Measurements from ENCODE around the gene GMDS. TPM values are rescaled to one million over a fixed set of nuclear protein-coding genes. Genes with fewer than 3 reads are reported as not detected.

Gene GMDS
- polyA plus RNA-seq, 1 donor (not counting 4 experiments of a cell fraction or from before 2014, with no cell fraction given): 22.1 TPM

DNA sequence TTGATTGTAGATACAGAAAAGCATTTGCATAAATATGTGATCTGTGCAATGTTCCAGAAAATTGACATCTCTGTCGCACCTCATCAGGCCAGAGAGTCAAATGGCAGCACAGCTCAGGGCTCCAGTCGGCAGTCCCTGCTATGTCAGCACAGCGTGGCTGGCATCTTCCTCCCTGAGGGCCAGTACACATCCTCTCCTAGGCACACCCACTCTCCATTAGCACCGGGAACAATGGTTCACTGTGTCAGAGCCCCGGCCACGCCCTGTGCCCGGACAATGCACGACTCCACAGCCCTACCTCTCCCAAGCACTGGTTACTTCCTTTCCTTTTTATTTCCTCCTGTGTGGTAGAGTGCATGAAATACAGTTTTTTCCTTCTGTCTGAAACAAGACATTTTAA, 520.8 kb downstream of the GMDS start:
- H3K27ac ChIP-seq (ENCODE audit: control insufficient read depth, insufficient read depth, low read length): peak overlapping the region; percentile 54
- peak overlapping the region; percentile 35 for H3K4me2 ChIP-seq (ENCODE audit: control insufficient read depth, extremely low read depth, insufficient read depth, low read depth, low read length)
- no peak overlapping the region for H3K4me3 ChIP-seq (ENCODE audit: control insufficient read depth in 2 of 3, extremely low read depth in 1 of 3, insufficient read depth in 2 of 3, low read depth in 1 of 3, low read length in 3 of 3)
- no peaks in the 10 kb centered on the region for H3K27me3 ChIP-seq (ENCODE audit: control insufficient read depth, extremely low read depth, insufficient read depth, low read length)
- H3K36me3 ChIP-seq (ENCODE audit: control insufficient read depth in 2 of 2, extremely low read depth in 1 of 2, insufficient read depth in 2 of 2, low read length in 2 of 2): no peaks in the 10 kb centered on the region
- peak overlapping the region; percentile 83 for H2AFZ ChIP-seq (ENCODE audit: control insufficient read depth, low read length)
- H3K9me3 ChIP-seq (ENCODE audit: control insufficient read depth, low read depth, low read length): no peaks in the 10 kb centered on the region
- H4K20me1 ChIP-seq (ENCODE audit: control insufficient read depth, extremely low read depth, insufficient read depth, low read length): no peaks in the 10 kb centered on the region
- TF ChIP-seq, protein P1, sequence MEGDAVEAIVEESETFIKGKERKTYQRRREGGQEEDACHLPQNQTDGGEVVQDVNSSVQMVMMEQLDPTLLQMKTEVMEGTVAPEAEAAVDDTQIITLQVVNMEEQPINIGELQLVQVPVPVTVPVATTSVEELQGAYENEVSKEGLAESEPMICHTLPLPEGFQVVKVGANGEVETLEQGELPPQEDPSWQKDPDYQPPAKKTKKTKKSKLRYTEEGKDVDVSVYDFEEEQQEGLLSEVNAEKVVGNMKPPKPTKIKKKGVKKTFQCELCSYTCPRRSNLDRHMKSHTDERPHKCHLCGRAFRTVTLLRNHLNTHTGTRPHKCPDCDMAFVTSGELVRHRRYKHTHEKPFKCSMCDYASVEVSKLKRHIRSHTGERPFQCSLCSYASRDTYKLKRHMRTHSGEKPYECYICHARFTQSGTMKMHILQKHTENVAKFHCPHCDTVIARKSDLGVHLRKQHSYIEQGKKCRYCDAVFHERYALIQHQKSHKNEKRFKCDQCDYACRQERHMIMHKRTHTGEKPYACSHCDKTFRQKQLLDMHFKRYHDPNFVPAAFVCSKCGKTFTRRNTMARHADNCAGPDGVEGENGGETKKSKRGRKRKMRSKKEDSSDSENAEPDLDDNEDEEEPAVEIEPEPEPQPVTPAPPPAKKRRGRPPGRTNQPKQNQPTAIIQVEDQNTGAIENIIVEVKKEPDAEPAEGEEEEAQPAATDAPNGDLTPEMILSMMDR (optimal IDR thresholded peaks at IDR 0.05 in 1 of 3, IDR thresholded peaks at IDR 0.05 in 1 of 3, conservative IDR thresholded peaks at IDR 0.05 in 1 of 3; ENCODE audit: extremely low read depth in 1 of 3, insufficient read depth in 2 of 3, low read length in 3 of 3): no peak
- TF ChIP-seq EZH2 (IDR thresholded peaks at IDR 0.05; ENCODE audit: low read length): no peak
- no peaks in the 10 kb centered on the region for H3K9me1 ChIP-seq (ENCODE audit: control insufficient read depth, extremely low read depth, insufficient read depth, low read length)
- dilution Hi-C loops (cut with MboI; ENCODE audit: extremely low pct_ligation_motif_present, low sequenced_read_pairs): no loop called here
- H3K79me2 ChIP-seq (ENCODE audit: control insufficient read depth, insufficient read depth, low read length): no peaks in the 10 kb centered on the region
- FAIRE-seq (peak; percentile 93), DNase-seq (ENCODE audit: low read depth, low spot score) (no peak)
- H3K4me1 ChIP-seq (ENCODE audit: control insufficient read depth, extremely low read depth, insufficient read depth, low read length): peaks cover 23% of the 10 kb centered on the region
- H3K9ac ChIP-seq (ENCODE audit: control insufficient read depth, extremely low read depth, insufficient read depth, low read length): peak overlapping the region; percentile 2

DNA sequence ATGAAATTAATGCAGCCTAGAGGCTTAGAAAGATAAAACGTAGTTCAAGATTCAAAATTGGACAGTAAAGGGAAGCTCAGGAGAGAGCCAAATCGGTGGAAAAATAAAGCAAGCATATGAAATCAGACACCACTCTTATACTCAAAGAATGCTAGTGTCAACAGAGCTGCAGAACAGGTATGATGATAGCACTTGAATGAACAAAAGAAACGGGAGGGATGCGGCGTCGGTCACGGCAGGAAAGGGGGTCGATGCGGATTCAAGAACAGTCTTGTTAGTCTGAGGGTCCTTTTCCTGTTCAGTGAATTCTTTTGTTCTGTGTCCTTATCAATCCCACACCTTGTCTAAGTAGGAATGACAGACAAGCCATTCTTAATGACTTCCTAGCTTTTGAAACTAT, 521.3 kb downstream of the GMDS start:
- Histone ChIP-seq H2AFZ (ENCODE audit: control insufficient read depth, low read length) (peak overlapping the region; percentile 83), H3K4me2 (ENCODE audit: control insufficient read depth, extremely low read depth, insufficient read depth, low read depth, low read length) (peak overlapping the region; percentile 35), H3K27ac (ENCODE audit: control insufficient read depth, insufficient read depth, low read length) (peak overlapping the region; percentile 54), H3K9me3 (ENCODE audit: control insufficient read depth, low read depth, low read length) (no peaks in the 10 kb centered on the region), H3K4me3 (ENCODE audit: control insufficient read depth in 2 of 3, extremely low read depth in 1 of 3, insufficient read depth in 2 of 3, low read depth in 1 of 3, low read length in 3 of 3) (no peak overlapping the region), H3K4me1 (ENCODE audit: control insufficient read depth, extremely low read depth, insufficient read depth, low read length) (peaks cover 18% of the 10 kb centered on the region), H3K79me2 (ENCODE audit: control insufficient read depth, insufficient read depth, low read length) (no peaks in the 10 kb centered on the region), H3K27me3 (ENCODE audit: control insufficient read depth, extremely low read depth, insufficient read depth, low read length) (no peaks in the 10 kb centered on the region), H3K36me3 (ENCODE audit: control insufficient read depth in 2 of 2, extremely low read depth in 1 of 2, insufficient read depth in 2 of 2, low read length in 2 of 2) (no peaks in the 10 kb centered on the region), H3K9me1 (ENCODE audit: control insufficient read depth, extremely low read depth, insufficient read depth, low read length) (no peaks in the 10 kb centered on the region), H4K20me1 (ENCODE audit: control insufficient read depth, extremely low read depth, insufficient read depth, low read length) (no peaks in the 10 kb centered on the region), H3K9ac (ENCODE audit: control insufficient read depth, extremely low read depth, insufficient read depth, low read length) (peak overlapping the region; percentile 2)
- TF ChIP-seq EZH2 (IDR thresholded peaks at IDR 0.05; ENCODE audit: low read length): no peak
- TF ChIP-seq, protein P1 (optimal IDR thresholded peaks at IDR 0.05 in 1 of 3, IDR thresholded peaks at IDR 0.05 in 1 of 3, conservative IDR thresholded peaks at IDR 0.05 in 1 of 3; ENCODE audit: extremely low read depth in 1 of 3, insufficient read depth in 2 of 3, low read length in 3 of 3): no peak
- dilution Hi-C loops (cut with MboI; ENCODE audit: extremely low pct_ligation_motif_present, low sequenced_read_pairs): no loop called here
- peak; percentile 62 for FAIRE-seq
- no peak for DNase-seq (ENCODE audit: low read depth, low spot score)

Measured in keratinocyte (primary cell).